Kidney epithelial cell (primary cell): Measurements from ENCODE around the gene GLCCI1. TPM values are rescaled to one million over a fixed set of nuclear protein-coding genes. Genes with fewer than 3 reads are reported as not detected.

ENCODE experiments used
- DNase-seq: peaks from one replicate; pipeline ENCODE4 v3.0.0-alpha.2; 2010; ENCODE audit warnings: low read depth
- H3K27me3 ChIP-seq: 2 replicates; pipeline ENCODE4 v1.6.0; 2011; ENCODE audit warnings: low read length; ENCODE audit not compliant: control insufficient read depth, insufficient read depth
- H3K36me3 ChIP-seq: 2 replicates; pipeline ENCODE4 v1.5.1; 2011; ENCODE audit warnings: low read length; ENCODE audit not compliant: control insufficient read depth, insufficient read depth
- H3K4me3 ChIP-seq: 2 replicates; pipeline ENCODE4 v1.5.1; 2011; ENCODE audit warnings: low read depth, mild to moderate bottlenecking, control low read depth, low read length
- CTCF ChIP-seq: IDR thresholded peaks from 2 replicates; pipeline ENCODE4 v1.5.1; 2011; ENCODE audit warnings: mild to moderate bottlenecking, moderate library complexity, low read length, control low read depth, inconsistent platforms; ENCODE audit not compliant: insufficient read depth, poor library complexity, severe bottlenecking
- total RNA-seq: library from RNA; depleted of rRNA; stranded (reverse); fragments of >200 nt; gene quantifications from 2 replicates; pipeline ENCODE4 v1.2.3, GENCODE V29; 2015

Gene GLCCI1
- total RNA-seq, 1 donor from 2014 or later: 1.6 TPM

- no peak for TF ChIP-seq CTCF
- Histone ChIP-seq H3K27me3 (no peaks in the 10 kb centered on the region), H3K4me3 (no peak overlapping the region), H3K36me3 (no peaks in the 10 kb centered on the region)
- no peak for DNase-seq
These were observed 83.4 kb downstream of the GLCCI1 start for GRCh38 chr7:8051998-8052397.

GRCh38 chr7:8052824-8053223 is 84.2 kb downstream of the GLCCI1 start:
- DNase-seq: no peak
- TF ChIP-seq CTCF: no peak
- Histone ChIP-seq H3K27me3 (no peaks in the 10 kb centered on the region), H3K36me3 (no peaks in the 10 kb centered on the region), H3K4me3 (no peak overlapping the region)

- H3K27me3 ChIP-seq: no peaks in the 10 kb centered on the region
- TF ChIP-seq CTCF: no peak
- DNase-seq: no peak
- no peak overlapping the region for H3K4me3 ChIP-seq
- no peaks in the 10 kb centered on the region for H3K36me3 ChIP-seq
These were observed 87.8 kb downstream of the GLCCI1 start for GRCh38 chr7:8056439-8056838.

GRCh38 chr7:8057566-8057965 is 89.0 kb downstream of the GLCCI1 start:
- TF ChIP-seq CTCF: no peak
- DNase-seq: no peak
- no peaks in the 10 kb centered on the region for H3K27me3 ChIP-seq
- H3K4me3 ChIP-seq: no peak overlapping the region
- H3K36me3 ChIP-seq: no peaks in the 10 kb centered on the region

GRCh38 chr7:8058322-8058721 is 89.7 kb downstream of the GLCCI1 start:
- Histone ChIP-seq H3K36me3 (no peaks in the 10 kb centered on the region), H3K27me3 (no peaks in the 10 kb centered on the region), H3K4me3 (no peak overlapping the region)
- no peak for TF ChIP-seq CTCF
- no peak for DNase-seq

- no peak overlapping the region for H3K4me3 ChIP-seq
- TF ChIP-seq CTCF: no peak
- no peak for DNase-seq
- H3K36me3 ChIP-seq: no peaks in the 10 kb centered on the region
- no peaks in the 10 kb centered on the region for H3K27me3 ChIP-seq
These were observed 90.3 kb downstream of the GLCCI1 start for GRCh38 chr7:8058852-8059251.
